K562 (cell line): ENCODE results near the gene ALOX12. TPM values are rescaled to one million over a fixed set of nuclear protein-coding genes. Genes with fewer than 3 reads are reported as not detected.

ENCODE experiments used
- ATAC-seq: fragments of 200-7000 bp; cut with Tn5 transposase; 3 replicates; pipeline ENCODE4 v1.9.1; 2020; ENCODE audit warnings: moderate library complexity
- BruUV-seq: library from RNA; stranded (reverse); fragments of 400-500 nt; replicated peaks from 2 replicates; lab custom pipeline; 2021; lab: Mats Ljungman, UMichigan
- CTCF ChIA-PET: fragments of 300-600 bp; formaldehyde crosslinking; extraction: SDS; loops from one replicate; lab custom pipeline; 2021; ENCODE audit warnings: low intra/inter-chr PET ratio; lab: Yijun Ruan, JAX
- POLR2A ChIA-PET: fragments of 300-600, 350-650 bp; sonication (Branson Sonifier 250); formaldehyde crosslinking; extraction: SDS; loops from one replicate; lab custom pipeline; 2021; ENCODE audit warnings: antibody characterized with exemption, inconsistent platforms; lab: Yijun Ruan, JAX
- DNase-seq, 4 experiments: peaks; one replicate each; pipeline versions ENCODE4 v3.0.0 to v3.0.0-alpha.2; 2011 to 2018; ENCODE audit warnings: low spot score in 3 of 4, mixed read lengths in 3 of 4; ENCODE audit errors: extremely low read depth in 1 of 4
- FAIRE-seq: peaks from 2 replicates; lab custom pipeline; 2011; peaks lifted over from hg19 to GRCh38; lab: Jason Lieb, UNC
- H2AFZ ChIP-seq: 2 replicates; pipeline ENCODE4 v1.6.0; 2011; ENCODE audit warnings: low read depth, low read length, control low read depth, inconsistent platforms
- H3K27ac ChIP-seq: fragments of 200-600 bp; 3 replicates; pipeline ENCODE4 v1.8.0; 2011; ENCODE audit warnings: low read depth, mild to moderate bottlenecking, control low read depth, inconsistent platforms, low read length, moderate library complexity, mixed read lengths; ENCODE audit errors: extremely low read depth
- H3K27me3 ChIP-seq, 2 experiments: fragments of 300-600 bp in 1 of 2; 2 replicates in 1 of 2; 3 replicates in 1 of 2; pipeline versions ENCODE4 v1.6.0 to v1.8.0; 2011; ENCODE audit warnings: inconsistent platforms in 2 of 2, low read length in 2 of 2, mild to moderate bottlenecking in 1 of 2, mixed read lengths in 1 of 2, moderate library complexity in 1 of 2; ENCODE audit not compliant: control insufficient read depth in 2 of 2, insufficient read depth in 2 of 2
- H3K36me3 ChIP-seq: fragments of 300-600 bp; 3 replicates; pipeline ENCODE4 v1.8.0; 2011; ENCODE audit warnings: mild to moderate bottlenecking, low read length, inconsistent platforms; ENCODE audit not compliant: control insufficient read depth, insufficient read depth
- H3K4me1 ChIP-seq, 2 experiments: fragments of 200-600 bp in 1 of 2; replicated peaks in 1 of 2; 2 replicates in 1 of 2; 3 replicates in 1 of 2; pipeline versions ENCODE4 v1.5.1 to v1.8.0; 2011; ENCODE audit warnings: inconsistent platforms in 2 of 2, low read length in 2 of 2, mild to moderate bottlenecking in 1 of 2, mixed read lengths in 1 of 2, moderate library complexity in 1 of 2; ENCODE audit not compliant: control insufficient read depth in 2 of 2, insufficient read depth in 2 of 2
- H3K4me2 ChIP-seq: 2 replicates; pipeline ENCODE4 v1.6.1; 2011; ENCODE audit warnings: low read length, control low read depth, inconsistent platforms, mixed read lengths; ENCODE audit not compliant: insufficient read depth
- H3K4me3 ChIP-seq: fragments of 200-600 bp; sonication (generic), shearing (Covaris generic); 2 replicates; pipeline ENCODE4 v1.5.1; 2016; ENCODE audit warnings: control low read depth, inconsistent platforms
- H3K79me2 ChIP-seq: fragments of 200-600 bp; 3 replicates; pipeline ENCODE4 v1.8.0; 2011; ENCODE audit warnings: low read length, inconsistent platforms; ENCODE audit not compliant: control insufficient read depth, insufficient read depth
- H3K9ac ChIP-seq, 2 experiments: 2 replicates each; pipeline versions ENCODE4 v1.6.0 to v1.6.1; 2011; ENCODE audit warnings: low read depth in 2 of 2, low read length in 2 of 2, control low read depth in 1 of 2, inconsistent platforms in 1 of 2, mild to moderate bottlenecking in 1 of 2, mixed read lengths in 1 of 2; ENCODE audit not compliant: insufficient read depth in 1 of 2
- H3K9me1 ChIP-seq: one replicate; pipeline ENCODE4 v1.6.0; 2011; ENCODE audit warnings: inconsistent platforms, mild to moderate bottlenecking, low read length, moderate library complexity; ENCODE audit not compliant: control insufficient read depth, insufficient read depth
- H3K9me3 ChIP-seq: replicated peaks from 2 replicates; pipeline ENCODE4 v1.5.1; 2011; ENCODE audit warnings: low read depth, low read length, inconsistent platforms; ENCODE audit not compliant: control insufficient read depth, insufficient read depth
- H4K20me1 ChIP-seq: replicated peaks from 2 replicates; pipeline ENCODE4 v1.6.1; 2011; ENCODE audit warnings: low read length, inconsistent platforms, mixed read lengths; ENCODE audit not compliant: control insufficient read depth, insufficient read depth
- EGR1 ChIP-seq: fragments of 450-650 bp; conservative IDR thresholded peaks from 2 replicates; pipeline ENCODE4 v1.6.1; 2017; ENCODE audit warnings: mild to moderate bottlenecking
- GATA2 ChIP-seq: sonication (generic); formaldehyde crosslinking; IDR thresholded peaks from 2 replicates; pipeline ENCODE4 v1.4.0; 2020; ENCODE audit warnings: mild to moderate bottlenecking, missing genetic modification reagents
- HNRNPH1 ChIP-seq: fragments of 200-400 bp; formaldehyde crosslinking; optimal IDR thresholded peaks from 2 replicates; pipeline ENCODE3; 2017; ENCODE audit warnings: low read depth, mild to moderate bottlenecking, low read length, moderate library complexity
- HNRNPL ChIP-seq: fragments of 200-400 bp; formaldehyde crosslinking; IDR thresholded peaks from 2 replicates; pipeline ENCODE4 v1.6.1; 2017; ENCODE audit warnings: low read depth, mild to moderate bottlenecking, low read length
- YY1 ChIP-seq, 3 experiments: IDR thresholded peaks; 2 replicates each; pipeline ENCODE4 v1.6.1; 2011; ENCODE audit warnings: low read length in 2 of 3, mild to moderate bottlenecking in 2 of 3, moderate library complexity in 2 of 3, borderline replicate concordance in 1 of 3, control low read depth in 1 of 3, low read depth in 1 of 3; ENCODE audit not compliant: insufficient read depth in 3 of 3, insufficient replicate concordance in 2 of 3, control insufficient read depth in 1 of 3, insufficient read length in 1 of 3; ENCODE audit errors: extremely low read depth in 1 of 3
- ZNF561 ChIP-seq: fragments of 450-650 bp; formaldehyde crosslinking; conservative IDR thresholded peaks from 2 replicates; pipeline ENCODE4 v1.4.0; 2020; ENCODE audit warnings: mild to moderate bottlenecking, moderate library complexity
- ZNF766 ChIP-seq: fragments of 200-800 bp; sonication (Bioruptor generic); conservative IDR thresholded peaks from 2 replicates; pipeline ENCODE4 v1.6.1; 2016; ENCODE audit warnings: missing genetic modification characterization, missing compliant biosample characterization
- ZNF785 ChIP-seq: fragments of 250-450 bp; sonication (Bioruptor Pico); IDR thresholded peaks from 2 replicates; pipeline ENCODE4 v1.4.0; 2020; ENCODE audit warnings: mild to moderate bottlenecking
- whole genome bisulfite sequencing: fragments of 100-300 bp; shearing (Covaris generic); methylation state at CpG from one replicate; pipeline ENCODE4 v1.1.6; 2016; ENCODE audit warnings: low coverage, mixed read lengths; ENCODE audit not compliant: insufficient coverage; ENCODE audit errors: missing lambda C conversion rate; 5-methylcytosine and 5-hydroxymethylcytosine counted together
- in situ Hi-C: fragments of 300-500 bp; cut with MboI; formaldehyde crosslinking; loops from 4 replicates; pipeline ENCODE4 v1.15.0; 2018; ENCODE audit warnings: inconsistent platforms, mixed read lengths
- intact Hi-C: fragments of 100-400 bp; cut with micrococcal nuclease; formaldehyde crosslinking; loops from 2 replicates; pipeline ENCODE4 v1.14.2; 2022
- polyA plus RNA-seq, 8 experiments: library from polyadenylated mRNA; depleted of rRNA in 4 of 8; stranded (reverse) in 5 of 8; unstranded in 3 of 8; fragments of >200 nt; fragmentation: Nextera tagmentation in 2 of 8; fragmentation: Illumina TruSeq in 1 of 8; extraction: Ambion mirVana in 2 of 8; extraction: Trizol in 1 of 8; gene quantifications; 2 replicates each; pipeline versions ENCODE4 v1.2.1 to v1.2.3, GENCODE V29; 2011 to 2014; ENCODE audit warnings: inconsistent platforms in 1 of 8, missing spikeins in 1 of 8
- total RNA-seq, 7 experiments: library from RNA; depleted of rRNA in 6 of 7; stranded (reverse); fragments of >200 nt in 6 of 7; fragmentation: Illumina TruSeq in 2 of 7; extraction: Trizol in 2 of 7; gene quantifications; 2 replicates each; pipeline versions ENCODE4 v1.2.1 to v1.2.3, GENCODE V29; 2011 to 2021; ENCODE audit warnings: low replicate concordance in 1 of 7

The ALOX12 gene
- total and polyA plus RNA-seq, 9 of the 15 experiments (the other 6 are each of a cell fraction or from before 2014, with no cell fraction given): 0.09 to 1.1 (median 0.47) TPM; not detected in 1

- ChIA-PET POLR2A (interaction anchor here (0.6 to 1.4 kb wide), 3 partner anchors 8 to 79 kb away, joined by 3 to 6 read pairs (median 3); no protein-coding TSS in a partner anchor), CTCF (no interaction called here)
- H2AFZ ChIP-seq: peak overlapping the region; percentile 78; the same call in 1 of the 2 replicates
- 48% methylated on average over 8 of the region's 9 CpGs for WGBS
- no peak overlapping the region for H3K4me3 ChIP-seq
- H3K9me1 ChIP-seq: no peaks in the 10 kb centered on the region
- H3K79me2 ChIP-seq: peaks cover 4% of the 10 kb centered on the region; the same call in 1 of the 3 replicates
- FAIRE-seq (peak; percentile 59), DNase-seq (peak in 2 of 4 experiments; percentile 29 to 59), ATAC-seq (peak; percentile 34)
- H4K20me1 ChIP-seq: no peaks in the 10 kb centered on the region
- no peaks in the 10 kb centered on the region for H3K27me3 ChIP-seq
- peaks cover 26% of the 10 kb centered on the region for H3K36me3 ChIP-seq
- peak overlapping the region; percentile 70 to 76; a peak in 3 of 4 replicates for H3K9ac ChIP-seq
- H3K4me1 ChIP-seq: peaks cover 41% of the 10 kb centered on the region in 2 experiments
- peak overlapping the region; percentile 42; the same call in 1 of the 2 replicates for H3K4me2 ChIP-seq
- H3K27ac ChIP-seq: peak overlapping the region; percentile 91
- in situ Hi-C loops: no loop called here
- no peak for TF ChIP-seq ZNF785 (CRISPR knock-in tag)
- TF ChIP-seq EGR1: peak; percentile 45; the same call in 1 of the 2 replicates
- TF ChIP-seq GATA2: no peak
- no peak for TF ChIP-seq HNRNPL
- TF ChIP-seq HNRNPH1: no peak
- TF ChIP-seq ZNF561 (CRISPR knock-in tag): no peak
- TF ChIP-seq ZNF766: 0 out of 2 replicates have a peak, but pooled peaks have one; percentile 3
- TF ChIP-seq YY1 (IDR thresholded peaks at IDR 0.05; ENCODE audit: borderline replicate concordance in 1 of 3, control insufficient read depth in 1 of 3, extremely low read depth in 1 of 3, insufficient read depth in 3 of 3, insufficient read length in 1 of 3, insufficient replicate concordance in 2 of 3, low read depth in 1 of 3, low read length in 2 of 3): peak in 1 of 3 experiments; percentile 47
- no peaks in the 10 kb centered on the region for H3K9me3 ChIP-seq
- BruUV-seq: no TSS peak
- intact Hi-C loops: no loop called here
Measured at GRCh38 chr17:6994666-6995256, 1.1 kb upstream of the ALOX12 start.
